SH-SY5Y (cell line): ENCODE measurements around the gene TESK1.

ENCODE experiments used
- GATA2 ChIP-seq: IDR thresholded peaks from 2 replicates; pipeline ENCODE4 v1.6.1; 2011; ENCODE audit warnings: mild to moderate bottlenecking, low read depth, low read length
- GATA3 ChIP-seq: IDR thresholded peaks from 2 replicates; pipeline ENCODE4 v1.6.1; 2011; ENCODE audit warnings: low read depth, mild to moderate bottlenecking, low read length, moderate library complexity

- TF ChIP-seq GATA2 = no peak
- no peak for TF ChIP-seq GATA3
These were observed 54.3 kb downstream of the TESK1 start for GRCh38 chr9:35659340-35659739.
